ENCODE measurements around the gene FST.

FST gene

GRCh38 chr5:53476531-53477480, 3.6 kb upstream of the FST start:
- H3K9me3 ChIP-seq (ENCODE audit: control insufficient read depth, low read length), result no peaks in the 10 kb centered on the region
- no peak overlapping the region for H3K9ac ChIP-seq (ENCODE audit: low read length)
- H3K36me3 ChIP-seq (ENCODE audit: control insufficient read depth, insufficient read depth, low read length), result no peaks in the 10 kb centered on the region
- H3K4me3 ChIP-seq (ENCODE audit: low read length), result no peak overlapping the region
- H3K27me3 ChIP-seq (ENCODE audit: control insufficient read depth, insufficient read depth, low read length), result peaks cover 26% of the 10 kb centered on the region
- H3K4me1 ChIP-seq (ENCODE audit: control insufficient read depth, insufficient read depth, low read length), result peaks cover 11% of the 10 kb centered on the region

GRCh38 chr5:53478411-53479044, 1.9 kb upstream of the FST start:
- Histone ChIP-seq H3K4me1 (ENCODE audit: control insufficient read depth, insufficient read depth, low read length) (peaks cover 20% of the 10 kb centered on the region), H3K27me3 (ENCODE audit: control insufficient read depth, insufficient read depth, low read length) (peaks cover 36% of the 10 kb centered on the region), H3K4me3 (ENCODE audit: low read length) (no peak overlapping the region), H3K9me3 (ENCODE audit: control insufficient read depth, low read length) (no peaks in the 10 kb centered on the region), H3K36me3 (ENCODE audit: control insufficient read depth, insufficient read depth, low read length) (no peaks in the 10 kb centered on the region), H3K9ac (ENCODE audit: low read length) (no peak overlapping the region)

GRCh38 chr5:53479045-53479589, 1.3 kb upstream of the FST start:
- Histone ChIP-seq H3K9ac (ENCODE audit: low read length) (peak overlapping the region; percentile 65), H3K36me3 (ENCODE audit: control insufficient read depth, insufficient read depth, low read length) (no peaks in the 10 kb centered on the region), H3K4me1 (ENCODE audit: control insufficient read depth, insufficient read depth, low read length) (peaks cover 20% of the 10 kb centered on the region), H3K9me3 (ENCODE audit: control insufficient read depth, low read length) (no peaks in the 10 kb centered on the region), H3K4me3 (ENCODE audit: low read length) (peak overlapping the region; percentile 35), H3K27me3 (ENCODE audit: control insufficient read depth, insufficient read depth, low read length) (peaks cover 42% of the 10 kb centered on the region)

GRCh38 chr5:53479590-53480415, 626 bp upstream of the FST start:
- no peaks in the 10 kb centered on the region for H3K36me3 ChIP-seq (ENCODE audit: control insufficient read depth, insufficient read depth, low read length)
- H3K27me3 ChIP-seq (ENCODE audit: control insufficient read depth, insufficient read depth, low read length), result peaks cover 43% of the 10 kb centered on the region
- no peaks in the 10 kb centered on the region for H3K9me3 ChIP-seq (ENCODE audit: control insufficient read depth, low read length)
- peaks cover 20% of the 10 kb centered on the region for H3K4me1 ChIP-seq (ENCODE audit: control insufficient read depth, insufficient read depth, low read length)
- H3K9ac ChIP-seq (ENCODE audit: low read length), result peak overlapping the region; percentile 65
- H3K4me3 ChIP-seq (ENCODE audit: low read length), result peak overlapping the region; percentile 35

GRCh38 chr5:53481159-53481886, 894 bp downstream of the FST start:
- Histone ChIP-seq H3K9ac (ENCODE audit: low read length) (peak overlapping the region; percentile 64), H3K36me3 (ENCODE audit: control insufficient read depth, insufficient read depth, low read length) (no peaks in the 10 kb centered on the region), H3K9me3 (ENCODE audit: control insufficient read depth, low read length) (no peaks in the 10 kb centered on the region), H3K4me3 (ENCODE audit: low read length) (peak overlapping the region; percentile 70), H3K27me3 (ENCODE audit: control insufficient read depth, insufficient read depth, low read length) (peaks cover 43% of the 10 kb centered on the region), H3K4me1 (ENCODE audit: control insufficient read depth, insufficient read depth, low read length) (peaks cover 20% of the 10 kb centered on the region)

- peak overlapping the region; percentile 70 for H3K4me3 ChIP-seq (ENCODE audit: low read length)
- H3K4me1 ChIP-seq (ENCODE audit: control insufficient read depth, insufficient read depth, low read length), result peaks cover 20% of the 10 kb centered on the region
- no peaks in the 10 kb centered on the region for H3K9me3 ChIP-seq (ENCODE audit: control insufficient read depth, low read length)
- peaks cover 43% of the 10 kb centered on the region for H3K27me3 ChIP-seq (ENCODE audit: control insufficient read depth, insufficient read depth, low read length)
- peak overlapping the region; percentile 64 for H3K9ac ChIP-seq (ENCODE audit: low read length)
- no peaks in the 10 kb centered on the region for H3K36me3 ChIP-seq (ENCODE audit: control insufficient read depth, insufficient read depth, low read length)
These were observed 1.7 kb downstream of the FST start for GRCh38 chr5:53481887-53482716.

GRCh38 chr5:53482717-53483638, 2.5 kb downstream of the FST start:
- Histone ChIP-seq H3K4me1 (ENCODE audit: control insufficient read depth, insufficient read depth, low read length) (peaks cover 20% of the 10 kb centered on the region), H3K36me3 (ENCODE audit: control insufficient read depth, insufficient read depth, low read length) (no peaks in the 10 kb centered on the region), H3K4me3 (ENCODE audit: low read length) (peak overlapping the region; percentile 60), H3K27me3 (ENCODE audit: control insufficient read depth, insufficient read depth, low read length) (peaks cover 43% of the 10 kb centered on the region), H3K9ac (ENCODE audit: low read length) (peak overlapping the region; percentile 64), H3K9me3 (ENCODE audit: control insufficient read depth, low read length) (no peaks in the 10 kb centered on the region)

- Histone ChIP-seq H3K4me3 (ENCODE audit: low read length) (no peak overlapping the region), H3K9me3 (ENCODE audit: control insufficient read depth, low read length) (no peaks in the 10 kb centered on the region), H3K27me3 (ENCODE audit: control insufficient read depth, insufficient read depth, low read length) (peaks cover 16% of the 10 kb centered on the region), H3K36me3 (ENCODE audit: control insufficient read depth, insufficient read depth, low read length) (no peaks in the 10 kb centered on the region), H3K9ac (ENCODE audit: low read length) (no peak overlapping the region), H3K4me1 (ENCODE audit: control insufficient read depth, insufficient read depth, low read length) (peaks cover 8% of the 10 kb centered on the region)
These were observed 7.0 kb downstream of the FST start for GRCh38 chr5:53487436-53487835.

- H3K9ac ChIP-seq (ENCODE audit: low read length), result no peak overlapping the region
- H3K9me3 ChIP-seq (ENCODE audit: control insufficient read depth, low read length), result no peaks in the 10 kb centered on the region
- H3K4me1 ChIP-seq (ENCODE audit: control insufficient read depth, insufficient read depth, low read length), result peaks cover under 1% of the 10 kb centered on the region
- no peak overlapping the region for H3K4me3 ChIP-seq (ENCODE audit: low read length)
- no peaks in the 10 kb centered on the region for H3K36me3 ChIP-seq (ENCODE audit: control insufficient read depth, insufficient read depth, low read length)
- H3K27me3 ChIP-seq (ENCODE audit: control insufficient read depth, insufficient read depth, low read length), result peaks cover 10% of the 10 kb centered on the region
These were observed 7.8 kb downstream of the FST start for GRCh38 chr5:53488195-53488722.

- no peaks in the 10 kb centered on the region for H3K9me3 ChIP-seq (ENCODE audit: control insufficient read depth, low read length)
- H3K4me1 ChIP-seq (ENCODE audit: control insufficient read depth, insufficient read depth, low read length), result no peaks in the 10 kb centered on the region
- no peaks in the 10 kb centered on the region for H3K36me3 ChIP-seq (ENCODE audit: control insufficient read depth, insufficient read depth, low read length)
- H3K4me3 ChIP-seq (ENCODE audit: low read length), result no peak overlapping the region
- H3K27me3 ChIP-seq (ENCODE audit: control insufficient read depth, insufficient read depth, low read length), result no peaks in the 10 kb centered on the region
- H3K9ac ChIP-seq (ENCODE audit: low read length), result no peak overlapping the region
These were observed 10.3 kb downstream of the FST start for GRCh38 chr5:53490747-53491146.

All from mucosa of stomach (tissue), 1 donor.